Measurements from ENCODE around the gene ARID1B. TPM values are rescaled to one million over a fixed set of nuclear protein-coding genes. Genes with fewer than 3 reads are reported as not detected.
A peak's percentile ranks its signal among the peaks of the same experiment; 100 is the strongest.

Gene ARID1B
- total RNA-seq, 1 experiment from 2014 or later: 24.2 TPM

DNA sequence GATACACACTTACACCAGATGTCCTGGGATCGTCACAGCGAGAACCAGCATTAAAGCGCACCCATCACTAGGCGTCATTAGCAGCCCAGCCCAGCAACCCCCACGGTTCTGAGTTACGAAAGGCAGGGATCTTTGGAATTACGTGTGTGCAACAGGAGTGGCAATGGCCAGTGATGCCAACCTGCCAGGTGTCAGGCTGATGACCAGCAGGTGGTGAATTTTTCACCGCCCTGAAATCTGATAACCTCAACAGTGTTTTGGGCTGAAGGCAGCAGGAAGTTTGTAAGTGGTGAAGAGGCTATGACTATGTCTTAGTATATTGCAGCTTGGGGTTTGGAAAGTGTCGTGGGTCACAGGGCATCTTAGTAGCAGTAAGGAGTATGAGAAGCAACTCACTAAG, 380.1 kb downstream of the ARID1B start:
- Histone ChIP-seq H3K4me2 (ENCODE audit: low read length) (no peak overlapping the region), H2AFZ (ENCODE audit: low read length) (no peak overlapping the region), H3K9me3 (ENCODE audit: low read length) (no peaks in the 10 kb centered on the region), H3K27me3 (ENCODE audit: low read length) (no peaks in the 10 kb centered on the region), H4K20me1 (ENCODE audit: low read length) (no peaks in the 10 kb centered on the region), H3K79me2 (ENCODE audit: low read length) (no peaks in the 10 kb centered on the region), H3K9me2 (replicated peaks; ENCODE audit: low read length) (no peaks in the 10 kb centered on the region), H3K4me1 (ENCODE audit: insufficient read depth, low read length) (no peaks in the 10 kb centered on the region), H3F3A (ENCODE audit: low read length, unreplicated experiment) (no peaks in the 10 kb centered on the region), H3K36me3 (ENCODE audit: low read depth, low read length) (0 out of 2 replicates have a peak, but pooled peaks cover 3% of the 10 kb centered on the region), H3K4me3 (ENCODE audit: low read length) (no peak overlapping the region), H3K9ac (ENCODE audit: low read length) (no peak overlapping the region), H3K27ac (ENCODE audit: low read length) (no peak overlapping the region)
- CTCF ChIA-PET: no interaction called here
- BruUV-seq (replicated peaks): no TSS peak
- intact Hi-C loops (cut with micrococcal nuclease): no loop called here
- TF ChIP-seq, protein P1, sequence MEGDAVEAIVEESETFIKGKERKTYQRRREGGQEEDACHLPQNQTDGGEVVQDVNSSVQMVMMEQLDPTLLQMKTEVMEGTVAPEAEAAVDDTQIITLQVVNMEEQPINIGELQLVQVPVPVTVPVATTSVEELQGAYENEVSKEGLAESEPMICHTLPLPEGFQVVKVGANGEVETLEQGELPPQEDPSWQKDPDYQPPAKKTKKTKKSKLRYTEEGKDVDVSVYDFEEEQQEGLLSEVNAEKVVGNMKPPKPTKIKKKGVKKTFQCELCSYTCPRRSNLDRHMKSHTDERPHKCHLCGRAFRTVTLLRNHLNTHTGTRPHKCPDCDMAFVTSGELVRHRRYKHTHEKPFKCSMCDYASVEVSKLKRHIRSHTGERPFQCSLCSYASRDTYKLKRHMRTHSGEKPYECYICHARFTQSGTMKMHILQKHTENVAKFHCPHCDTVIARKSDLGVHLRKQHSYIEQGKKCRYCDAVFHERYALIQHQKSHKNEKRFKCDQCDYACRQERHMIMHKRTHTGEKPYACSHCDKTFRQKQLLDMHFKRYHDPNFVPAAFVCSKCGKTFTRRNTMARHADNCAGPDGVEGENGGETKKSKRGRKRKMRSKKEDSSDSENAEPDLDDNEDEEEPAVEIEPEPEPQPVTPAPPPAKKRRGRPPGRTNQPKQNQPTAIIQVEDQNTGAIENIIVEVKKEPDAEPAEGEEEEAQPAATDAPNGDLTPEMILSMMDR (conservative IDR thresholded peaks at IDR 0.05; ENCODE audit: low read depth, low read length): no peak
- TF ChIP-seq EZH2phosphoT487 (IDR thresholded peaks at IDR 0.05; ENCODE audit: borderline replicate concordance, low read length) (no peak), EZH2 (IDR thresholded peaks at IDR 0.05; ENCODE audit: low read length, unreplicated experiment) (no peak)
- POLR2A ChIA-PET (ENCODE audit: unreplicated experiment): no interaction called here
- no peak; the same call in 1 of the 2 replicates for ATAC-seq
- no peak for DNase-seq

DNA sequence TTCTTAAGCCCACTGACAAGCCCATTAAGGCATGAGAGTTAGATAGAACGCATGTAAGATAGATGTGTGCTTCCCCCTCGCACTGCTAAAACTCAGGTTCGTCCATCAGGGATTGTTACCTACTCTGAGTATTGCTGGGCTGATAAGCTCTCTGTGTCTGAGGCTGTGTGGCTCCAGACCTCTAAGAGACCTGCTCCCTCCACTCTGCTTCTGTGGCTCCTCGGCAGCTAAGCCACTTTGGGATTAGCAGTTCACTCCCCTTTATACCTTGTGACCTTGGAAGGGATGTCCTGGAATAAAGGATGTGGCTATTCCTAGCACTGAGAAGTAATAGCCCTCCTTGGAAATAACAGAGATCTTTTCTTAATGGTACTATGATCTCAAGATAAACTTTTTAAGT, 381.3 kb downstream of the ARID1B start:
- POLR2A ChIA-PET (ENCODE audit: unreplicated experiment): no interaction called here
- CTCF ChIA-PET: no interaction called here
- H3K9me3 ChIP-seq (ENCODE audit: low read length): no peaks in the 10 kb centered on the region

DNA sequence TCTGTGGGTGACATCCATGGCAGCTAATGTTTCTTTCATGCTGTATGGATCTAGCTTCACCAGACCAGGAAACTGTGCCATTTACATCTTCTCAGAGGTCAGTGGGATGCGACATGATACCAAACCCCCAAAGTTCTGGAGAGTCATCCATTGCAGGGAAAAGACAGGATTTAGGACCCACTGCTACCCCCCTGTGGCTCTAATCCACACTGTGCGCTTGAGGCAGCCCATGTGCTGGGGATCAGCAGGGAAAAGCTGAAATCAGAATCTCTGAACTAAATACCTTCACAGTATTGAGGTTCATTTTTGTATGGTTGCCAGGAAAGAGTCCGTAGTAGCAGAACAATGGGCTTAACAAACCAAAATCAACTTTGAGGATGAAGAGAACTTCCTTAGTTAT, 381.7 kb downstream of the ARID1B start:
- H3K36me3 ChIP-seq (ENCODE audit: low read depth, low read length): 0 out of 2 replicates have a peak, but pooled peaks cover 2% of the 10 kb centered on the region
- TF ChIP-seq, protein P1 (conservative IDR thresholded peaks at IDR 0.05; ENCODE audit: low read depth, low read length): 0 out of 2 replicates have a peak, but pooled peaks have one; percentile 14
- no peak for TF ChIP-seq EZH2 (IDR thresholded peaks at IDR 0.05; ENCODE audit: low read length, unreplicated experiment)
- no peak overlapping the region for H3K9ac ChIP-seq (ENCODE audit: low read length)
- H2AFZ ChIP-seq (ENCODE audit: low read length): no peak overlapping the region
- no peak for ATAC-seq
- H3F3A ChIP-seq (ENCODE audit: low read length, unreplicated experiment): no peaks in the 10 kb centered on the region
- intact Hi-C loops (cut with micrococcal nuclease): no loop called here
- no peaks in the 10 kb centered on the region for H4K20me1 ChIP-seq (ENCODE audit: low read length)
- POLR2A ChIA-PET (ENCODE audit: unreplicated experiment): no interaction called here
- DNase-seq: no peak
- H3K27me3 ChIP-seq (ENCODE audit: low read length): no peaks in the 10 kb centered on the region
- H3K4me3 ChIP-seq (ENCODE audit: low read length): no peak overlapping the region
- H3K9me2 ChIP-seq (replicated peaks; ENCODE audit: low read length): no peaks in the 10 kb centered on the region
- H3K9me3 ChIP-seq (ENCODE audit: low read length): no peaks in the 10 kb centered on the region
- BruUV-seq (replicated peaks): no TSS peak
- CTCF ChIA-PET: no interaction called here
- no peaks in the 10 kb centered on the region for H3K4me1 ChIP-seq (ENCODE audit: insufficient read depth, low read length)
- no peaks in the 10 kb centered on the region for H3K79me2 ChIP-seq (ENCODE audit: low read length)
- no peak overlapping the region for H3K4me2 ChIP-seq (ENCODE audit: low read length)
- no peak overlapping the region for H3K27ac ChIP-seq (ENCODE audit: low read length)

More for the DNA sequence above, 381.3 kb downstream of the ARID1B start:
- ATAC-seq (no peak), DNase-seq (no peak)
- Histone ChIP-seq H3K36me3 (ENCODE audit: low read depth, low read length) (0 out of 2 replicates have a peak, but pooled peaks cover 3% of the 10 kb centered on the region), H3F3A (ENCODE audit: low read length, unreplicated experiment) (no peaks in the 10 kb centered on the region), H3K27ac (ENCODE audit: low read length) (no peak overlapping the region), H3K9ac (ENCODE audit: low read length) (no peak overlapping the region), H3K79me2 (ENCODE audit: low read length) (no peaks in the 10 kb centered on the region), H3K9me2 (replicated peaks; ENCODE audit: low read length) (no peaks in the 10 kb centered on the region), H3K4me3 (ENCODE audit: low read length) (no peak overlapping the region), H4K20me1 (ENCODE audit: low read length) (no peaks in the 10 kb centered on the region), H3K4me1 (ENCODE audit: insufficient read depth, low read length) (no peaks in the 10 kb centered on the region), H2AFZ (ENCODE audit: low read length) (no peak overlapping the region), H3K27me3 (ENCODE audit: low read length) (no peaks in the 10 kb centered on the region), H3K4me2 (ENCODE audit: low read length) (no peak overlapping the region)
- intact Hi-C loops (cut with micrococcal nuclease): no loop called here
- no TSS peak for BruUV-seq (replicated peaks)
- no peak for TF ChIP-seq EZH2 (IDR thresholded peaks at IDR 0.05; ENCODE audit: low read length, unreplicated experiment)
- no peak for TF ChIP-seq EZH2phosphoT487 (IDR thresholded peaks at IDR 0.05; ENCODE audit: borderline replicate concordance, low read length)
- TF ChIP-seq, protein P1 (conservative IDR thresholded peaks at IDR 0.05; ENCODE audit: low read depth, low read length): no peak
